ENCODE data around the gene TTC28. TPM values are rescaled to one million over a fixed set of nuclear protein-coding genes. Genes with fewer than 3 reads are reported as not detected.
"Not testable (repeated sequence)": the region's sequence is repeated elsewhere in the genome, so short reads cannot be mapped to it uniquely, and the experiment has no call there.

The TTC28 gene
- total RNA-seq (ENCODE audit: unreplicated experiment) = 70.8 TPM
- long read RNA-seq, partial matches to known transcripts = 0 of 2 reads
- long read RNA-seq, other reads (novel, unspliced or antisense) = 1 of 2 reads

- not testable (repeated sequence) for H3K27ac Mint-ChIP-seq (ENCODE audit: unreplicated experiment); H3K36me3 Mint-ChIP-seq (ENCODE audit: low read depth, unreplicated experiment); H3K4me1 Mint-ChIP-seq (ENCODE audit: unreplicated experiment); H3K27me3 Mint-ChIP-seq (ENCODE audit: unreplicated experiment); H3K9me3 Mint-ChIP-seq (ENCODE audit: unreplicated experiment)
- peak; percentile 96 for DNase-seq (ENCODE audit: low spot score)
- H3K4me3 Mint-ChIP-seq (ENCODE audit: unreplicated experiment) = peak within 1 kb of the TSS; percentile 94
Measured at GRCh38 chr22:28679611-28680287, at the start of gene TTC28. Gene TTC28 (minus strand): TSS chr22:28679840. CDS start chr22:28679723, 117 bp downstream.

- no peak for DNase-seq (ENCODE audit: low spot score)
- no peaks in the 10 kb centered on the region for H3K9me3 Mint-ChIP-seq (ENCODE audit: unreplicated experiment)
- no peak for TF ChIP-seq CTCF (IDR thresholded peaks at IDR 0.05; ENCODE audit: unreplicated experiment)
- H3K4me3 Mint-ChIP-seq (ENCODE audit: unreplicated experiment) = no peak overlapping the region
- no peaks in the 10 kb centered on the region for H3K4me1 Mint-ChIP-seq (ENCODE audit: unreplicated experiment)
- H3K27ac Mint-ChIP-seq (ENCODE audit: unreplicated experiment) = no peak overlapping the region
- peaks cover 4% of the 10 kb centered on the region for H3K36me3 Mint-ChIP-seq (ENCODE audit: low read depth, unreplicated experiment)
- H3K27me3 Mint-ChIP-seq (ENCODE audit: unreplicated experiment) = no peaks in the 10 kb centered on the region
Measured at GRCh38 chr22:28728621-28729313, 49.1 kb upstream of the TTC28 start.

GRCh38 chr22:28728002-28728401 is 48.4 kb upstream of the TTC28 start:
- DNase-seq (ENCODE audit: low spot score) = no peak
- no peak for TF ChIP-seq CTCF (IDR thresholded peaks at IDR 0.05; ENCODE audit: unreplicated experiment)
- Mint-ChIP-seq H3K4me3 (ENCODE audit: unreplicated experiment) (no peak overlapping the region), H3K9me3 (ENCODE audit: unreplicated experiment) (no peaks in the 10 kb centered on the region), H3K27me3 (ENCODE audit: unreplicated experiment) (no peaks in the 10 kb centered on the region), H3K4me1 (ENCODE audit: unreplicated experiment) (no peaks in the 10 kb centered on the region), H3K27ac (ENCODE audit: unreplicated experiment) (no peak overlapping the region), H3K36me3 (ENCODE audit: low read depth, unreplicated experiment) (no peaks in the 10 kb centered on the region)

GRCh38 chr22:28718044-28718443 is 38.4 kb upstream of the TTC28 start:
- TF ChIP-seq CTCF (IDR thresholded peaks at IDR 0.05; ENCODE audit: unreplicated experiment) = no peak
- Mint-ChIP-seq H3K9me3 (ENCODE audit: unreplicated experiment) (no peaks in the 10 kb centered on the region), H3K4me3 (ENCODE audit: unreplicated experiment) (no peak overlapping the region), H3K27me3 (ENCODE audit: unreplicated experiment) (no peaks in the 10 kb centered on the region), H3K4me1 (ENCODE audit: unreplicated experiment) (peaks cover 7% of the 10 kb centered on the region), H3K36me3 (ENCODE audit: low read depth, unreplicated experiment) (no peaks in the 10 kb centered on the region), H3K27ac (ENCODE audit: unreplicated experiment) (no peak overlapping the region)
- no peak for DNase-seq (ENCODE audit: low spot score)

GRCh38 chr22:28716686-28717085 is 37.0 kb upstream of the TTC28 start:
- TF ChIP-seq CTCF (IDR thresholded peaks at IDR 0.05; ENCODE audit: unreplicated experiment) = no peak
- Mint-ChIP-seq H3K36me3 (ENCODE audit: low read depth, unreplicated experiment) (no peaks in the 10 kb centered on the region), H3K4me3 (ENCODE audit: unreplicated experiment) (no peak overlapping the region), H3K27me3 (ENCODE audit: unreplicated experiment) (no peaks in the 10 kb centered on the region), H3K4me1 (ENCODE audit: unreplicated experiment) (peaks cover 16% of the 10 kb centered on the region), H3K27ac (ENCODE audit: unreplicated experiment) (no peak overlapping the region), H3K9me3 (ENCODE audit: unreplicated experiment) (no peaks in the 10 kb centered on the region)
- DNase-seq (ENCODE audit: low spot score) = no peak

Data from endothelial cell (in vitro differentiated cells).